Neural cell (in vitro differentiated cells): ENCODE data around the gene NRCAM. TPM values are rescaled to one million over a fixed set of nuclear protein-coding genes. Genes with fewer than 3 reads are reported as not detected.

Experiments used
- H2AFZ ChIP-seq: fragments of 200-600, 300-800 bp; sonication (generic), shearing (Covaris generic); 2 replicates; pipeline ENCODE4 v1.6.0; 2014; ENCODE audit warnings: low read depth, mild to moderate bottlenecking, antibody characterized with exemption, low read length, moderate library complexity
- H3F3A ChIP-seq: fragments of 200-600 bp; shearing (Covaris generic); 2 replicates; pipeline ENCODE4 v1.6.1; 2016; ENCODE audit warnings: mild to moderate bottlenecking, moderate library complexity, mixed read lengths, antibody characterized with exemption, low read length; ENCODE audit not compliant: insufficient read depth, poor library complexity, severe bottlenecking
- H3K27ac ChIP-seq: fragments of 200-600, 300-800 bp; sonication (generic), shearing (Covaris generic); 2 replicates; pipeline ENCODE4 v1.5.1; 2014; ENCODE audit warnings: mild to moderate bottlenecking, low read length, moderate library complexity
- H3K27me3 ChIP-seq: fragments of 300-800, 200-600 bp; sonication (generic), shearing (Covaris generic); 2 replicates; pipeline ENCODE4 v1.6.0; 2014; ENCODE audit warnings: mild to moderate bottlenecking, low read depth, low read length, moderate library complexity; ENCODE audit not compliant: insufficient read depth
- H3K36me3 ChIP-seq: fragments of 300-800, 200-600 bp; sonication (generic), shearing (Covaris generic); 2 replicates; pipeline ENCODE4 v1.5.1; 2014; ENCODE audit warnings: mild to moderate bottlenecking, antibody characterized with exemption, low read length, moderate library complexity; ENCODE audit not compliant: insufficient read depth
- H3K4me2 ChIP-seq: fragments of 300-800, 200-600 bp; sonication (generic), shearing (Covaris generic); 2 replicates; pipeline ENCODE4 v1.6.0; 2014; ENCODE audit warnings: mild to moderate bottlenecking, low read length
- H3K4me3 ChIP-seq: fragments of 300-800, 200-600 bp; sonication (generic), shearing (Covaris generic); 2 replicates; pipeline ENCODE4 v1.5.1; 2014; ENCODE audit warnings: mild to moderate bottlenecking, low read length, moderate library complexity
- H3K79me2 ChIP-seq: fragments of 200-600 bp; shearing (Covaris generic); replicated peaks from 2 replicates; pipeline ENCODE4 v1.6.0; 2014; ENCODE audit warnings: mild to moderate bottlenecking, low read length, moderate library complexity; ENCODE audit not compliant: insufficient read depth
- H3K9ac ChIP-seq: fragments of 300-800, 200-600 bp; sonication (generic), shearing (Covaris generic); 2 replicates; pipeline ENCODE4 v1.6.1; 2016; ENCODE audit warnings: mild to moderate bottlenecking, low read length, mixed read lengths
- H3K9me2 ChIP-seq: fragments of 200-600 bp; shearing (Covaris generic); 2 replicates; pipeline ENCODE4 v1.6.1; 2016; ENCODE audit warnings: mild to moderate bottlenecking, low read length, mixed read lengths; ENCODE audit not compliant: insufficient read depth
- H3K9me3 ChIP-seq: fragments of 200-600, 300-800 bp; sonication (generic), shearing (Covaris generic); 2 replicates; pipeline ENCODE4 v1.6.1; 2016; ENCODE audit warnings: mild to moderate bottlenecking, mixed run types, low read length, moderate library complexity, mixed read lengths
- H4K20me1 ChIP-seq: fragments of 200-600 bp; shearing (Covaris generic); 2 replicates; pipeline ENCODE4 v1.6.1; 2016; ENCODE audit warnings: mild to moderate bottlenecking, mixed run types; ENCODE audit not compliant: insufficient read depth
- CTCF ChIP-seq: fragments of 450-650 bp; IDR thresholded peaks from 2 replicates; pipeline ENCODE4 v1.5.1; 2014; ENCODE audit warnings: antibody characterized with exemption, mild to moderate bottlenecking, moderate library complexity; ENCODE audit not compliant: poor library complexity, severe bottlenecking
- EP300 ChIP-seq: fragments of 450-650 bp; conservative IDR thresholded peaks from 2 replicates; pipeline ENCODE4 v1.6.1; 2014; ENCODE audit warnings: antibody characterized with exemption, mild to moderate bottlenecking, moderate library complexity; ENCODE audit not compliant: poor library complexity, severe bottlenecking
- EZH2 ChIP-seq: fragments of 200-600, 300-800 bp; shearing (Covaris generic), sonication (generic); IDR thresholded peaks from 2 replicates; pipeline ENCODE4 v1.6.1; 2014; ENCODE audit warnings: antibody characterized with exemption, low read length, borderline replicate concordance, mild to moderate bottlenecking; ENCODE audit not compliant: insufficient read depth, poor library complexity, severe bottlenecking
- MXI1 ChIP-seq: fragments of 450-650 bp; conservative IDR thresholded peaks from 2 replicates; pipeline ENCODE4 v1.6.1; 2014; ENCODE audit warnings: antibody characterized with exemption, mild to moderate bottlenecking; ENCODE audit not compliant: poor library complexity, severe bottlenecking
- POLR2AphosphoS5 ChIP-seq: IDR thresholded peaks from 2 replicates; pipeline ENCODE4 v1.6.1; 2012
- RAD21 ChIP-seq: fragments of 450-650 bp; conservative IDR thresholded peaks from 2 replicates; pipeline ENCODE4 v1.6.1; 2014; ENCODE audit warnings: antibody characterized with exemption, mild to moderate bottlenecking, moderate library complexity
- REST ChIP-seq: IDR thresholded peaks from 2 replicates; pipeline ENCODE4 v1.6.1; 2012; ENCODE audit warnings: borderline replicate concordance
- SMC3 ChIP-seq: fragments of 450-650 bp; conservative IDR thresholded peaks from 2 replicates; pipeline ENCODE4 v1.6.1; 2014; ENCODE audit warnings: antibody characterized with exemption, mild to moderate bottlenecking, moderate library complexity; ENCODE audit not compliant: poor library complexity
- TAF1 ChIP-seq: IDR thresholded peaks from 2 replicates; pipeline ENCODE4 v1.6.1; 2012; ENCODE audit warnings: low read depth
- polyA plus RNA-seq: library from polyadenylated mRNA; depleted of rRNA; stranded (reverse); fragments of >200 nt; gene quantifications from 2 replicates; pipeline ENCODE4 v1.2.3, GENCODE V29; 2014

The NRCAM gene
- polyA plus RNA-seq, 1 donor from 2014 or later, result 90.9 TPM

DNA sequence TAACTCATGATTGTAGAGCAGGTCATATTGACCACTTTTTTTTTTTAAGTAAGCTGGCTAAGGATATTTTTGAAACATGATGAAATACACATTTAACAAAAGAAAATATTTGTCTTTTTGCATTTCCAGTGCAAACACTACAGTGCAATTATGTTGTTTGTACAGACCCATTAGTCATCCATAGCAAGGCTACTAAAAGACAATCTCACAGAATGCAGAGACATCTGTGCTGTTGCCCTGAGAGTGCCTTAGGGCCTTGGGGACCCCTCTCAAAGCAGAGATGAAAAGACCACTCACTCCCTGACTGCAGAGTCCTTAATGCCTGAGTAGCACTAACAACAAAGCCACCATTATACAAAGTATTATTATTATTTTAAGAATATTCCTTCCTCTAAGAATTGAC is 104.5 kb downstream of the NRCAM start:
- no peaks in the 10 kb centered on the region for H3F3A ChIP-seq
- H4K20me1 ChIP-seq, result no peaks in the 10 kb centered on the region
- H3K4me2 ChIP-seq, result no peak overlapping the region
- H3K79me2 ChIP-seq, result no peaks in the 10 kb centered on the region
- H3K36me3 ChIP-seq, result no peaks in the 10 kb centered on the region
- H3K27me3 ChIP-seq, result no peaks in the 10 kb centered on the region
- H3K9ac ChIP-seq, result no peak overlapping the region
- H2AFZ ChIP-seq, result no peak overlapping the region
- TF ChIP-seq MXI1 (no peak), EP300 (no peak), EZH2 (no peak), REST (no peak), RAD21 (no peak), SMC3 (no peak), CTCF (no peak), TAF1 (no peak), POLR2AphosphoS5 (no peak)
- H3K9me2 ChIP-seq, result no peaks in the 10 kb centered on the region
- H3K27ac ChIP-seq, result no peak overlapping the region
- H3K4me3 ChIP-seq, result no peak overlapping the region
- H3K9me3 ChIP-seq, result no peaks in the 10 kb centered on the region

GRCh38 chr7:108348913-108349312 is 107.3 kb downstream of the NRCAM start:
- Histone ChIP-seq H4K20me1 (no peaks in the 10 kb centered on the region), H3K4me3 (no peak overlapping the region), H3K36me3 (no peaks in the 10 kb centered on the region), H2AFZ (no peak overlapping the region), H3K9me2 (no peaks in the 10 kb centered on the region), H3F3A (no peaks in the 10 kb centered on the region), H3K9me3 (no peaks in the 10 kb centered on the region), H3K79me2 (no peaks in the 10 kb centered on the region), H3K4me2 (no peak overlapping the region), H3K27me3 (no peaks in the 10 kb centered on the region), H3K9ac (no peak overlapping the region), H3K27ac (no peak overlapping the region)
- no peak for TF ChIP-seq SMC3
- no peak for TF ChIP-seq EZH2
- TF ChIP-seq RAD21, result no peak
- TF ChIP-seq EP300, result no peak
- TF ChIP-seq REST, result no peak
- no peak for TF ChIP-seq MXI1
- TF ChIP-seq TAF1, result no peak
- TF ChIP-seq CTCF, result no peak
- TF ChIP-seq POLR2AphosphoS5, result no peak
